Loucy (cell line): ENCODE results near the gene PHACTR1.

Experiments
- EZH2phosphoT487 ChIP-seq: fragments of 200-600 bp; IDR thresholded peaks from 2 replicates; pipeline ENCODE4 v1.6.1; 2018; ENCODE audit warnings: antibody characterized with exemption, mild to moderate bottlenecking, moderate library complexity, borderline replicate concordance
- TF ChIP-seq, protein P1 (sequence below): fragments of 200-600 bp; sonication (generic); conservative IDR thresholded peaks from 2 replicates; pipeline ENCODE4 v1.5.1; 2014; ENCODE audit warnings: mild to moderate bottlenecking, antibody characterized with exemption, low read length

DNA sequence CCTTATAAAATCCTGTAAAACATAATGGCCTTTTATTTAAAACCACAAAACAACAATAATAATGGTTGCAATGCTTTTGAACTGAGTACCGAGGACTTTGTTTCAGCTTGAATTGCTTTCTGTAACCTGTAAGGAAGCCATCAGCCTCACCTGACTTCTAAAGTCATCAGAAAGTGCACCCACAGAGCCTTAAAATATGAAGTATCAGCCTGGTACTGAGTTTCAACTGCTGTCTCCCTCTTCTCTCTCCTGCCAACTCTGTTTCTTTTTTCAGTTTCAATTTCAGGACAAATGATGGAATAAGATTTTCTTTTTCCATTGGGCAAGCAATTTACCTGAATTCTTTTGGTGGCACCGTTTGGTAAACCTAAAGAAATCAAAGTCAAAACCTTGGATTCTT, 119.4 kb downstream of the PHACTR1 start:
- TF ChIP-seq, protein P1, sequence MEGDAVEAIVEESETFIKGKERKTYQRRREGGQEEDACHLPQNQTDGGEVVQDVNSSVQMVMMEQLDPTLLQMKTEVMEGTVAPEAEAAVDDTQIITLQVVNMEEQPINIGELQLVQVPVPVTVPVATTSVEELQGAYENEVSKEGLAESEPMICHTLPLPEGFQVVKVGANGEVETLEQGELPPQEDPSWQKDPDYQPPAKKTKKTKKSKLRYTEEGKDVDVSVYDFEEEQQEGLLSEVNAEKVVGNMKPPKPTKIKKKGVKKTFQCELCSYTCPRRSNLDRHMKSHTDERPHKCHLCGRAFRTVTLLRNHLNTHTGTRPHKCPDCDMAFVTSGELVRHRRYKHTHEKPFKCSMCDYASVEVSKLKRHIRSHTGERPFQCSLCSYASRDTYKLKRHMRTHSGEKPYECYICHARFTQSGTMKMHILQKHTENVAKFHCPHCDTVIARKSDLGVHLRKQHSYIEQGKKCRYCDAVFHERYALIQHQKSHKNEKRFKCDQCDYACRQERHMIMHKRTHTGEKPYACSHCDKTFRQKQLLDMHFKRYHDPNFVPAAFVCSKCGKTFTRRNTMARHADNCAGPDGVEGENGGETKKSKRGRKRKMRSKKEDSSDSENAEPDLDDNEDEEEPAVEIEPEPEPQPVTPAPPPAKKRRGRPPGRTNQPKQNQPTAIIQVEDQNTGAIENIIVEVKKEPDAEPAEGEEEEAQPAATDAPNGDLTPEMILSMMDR: no peak
- no peak for TF ChIP-seq EZH2phosphoT487
